ENCODE data around the gene PGGT1B. TPM values are rescaled to one million over a fixed set of nuclear protein-coding genes. Genes with fewer than 3 reads are reported as not detected.

Gene PGGT1B
- total and polyA plus RNA-seq, 12 donors = 2.0 to 31.7 (median 28.0) TPM

DNA sequence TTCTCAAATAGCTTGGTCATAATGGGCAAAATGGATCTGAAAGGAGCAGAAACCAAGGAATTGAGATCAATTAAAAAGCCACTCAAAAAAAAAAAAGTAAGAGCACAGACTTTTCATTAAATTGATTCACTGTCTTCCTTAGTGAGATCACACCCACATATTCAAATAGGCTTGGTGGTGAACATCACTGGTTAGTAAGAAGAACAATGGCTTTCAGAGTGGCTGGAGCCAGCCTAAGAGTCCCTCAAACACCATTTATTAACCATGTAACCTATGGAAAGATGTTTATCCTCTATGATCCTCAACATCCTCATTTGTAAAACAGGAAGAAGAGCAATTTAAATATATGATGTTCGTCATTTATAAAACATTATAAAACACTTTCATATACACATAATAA lies 21.3 kb upstream of the PGGT1B start:
- TF ChIP-seq, protein P1, sequence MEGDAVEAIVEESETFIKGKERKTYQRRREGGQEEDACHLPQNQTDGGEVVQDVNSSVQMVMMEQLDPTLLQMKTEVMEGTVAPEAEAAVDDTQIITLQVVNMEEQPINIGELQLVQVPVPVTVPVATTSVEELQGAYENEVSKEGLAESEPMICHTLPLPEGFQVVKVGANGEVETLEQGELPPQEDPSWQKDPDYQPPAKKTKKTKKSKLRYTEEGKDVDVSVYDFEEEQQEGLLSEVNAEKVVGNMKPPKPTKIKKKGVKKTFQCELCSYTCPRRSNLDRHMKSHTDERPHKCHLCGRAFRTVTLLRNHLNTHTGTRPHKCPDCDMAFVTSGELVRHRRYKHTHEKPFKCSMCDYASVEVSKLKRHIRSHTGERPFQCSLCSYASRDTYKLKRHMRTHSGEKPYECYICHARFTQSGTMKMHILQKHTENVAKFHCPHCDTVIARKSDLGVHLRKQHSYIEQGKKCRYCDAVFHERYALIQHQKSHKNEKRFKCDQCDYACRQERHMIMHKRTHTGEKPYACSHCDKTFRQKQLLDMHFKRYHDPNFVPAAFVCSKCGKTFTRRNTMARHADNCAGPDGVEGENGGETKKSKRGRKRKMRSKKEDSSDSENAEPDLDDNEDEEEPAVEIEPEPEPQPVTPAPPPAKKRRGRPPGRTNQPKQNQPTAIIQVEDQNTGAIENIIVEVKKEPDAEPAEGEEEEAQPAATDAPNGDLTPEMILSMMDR (IDR thresholded peaks at IDR 0.05) = no peak
- intact Hi-C loops (cut with DNase I) = no loop called here
- no peaks in the 10 kb centered on the region for H3K27me3 ChIP-seq

DNA sequence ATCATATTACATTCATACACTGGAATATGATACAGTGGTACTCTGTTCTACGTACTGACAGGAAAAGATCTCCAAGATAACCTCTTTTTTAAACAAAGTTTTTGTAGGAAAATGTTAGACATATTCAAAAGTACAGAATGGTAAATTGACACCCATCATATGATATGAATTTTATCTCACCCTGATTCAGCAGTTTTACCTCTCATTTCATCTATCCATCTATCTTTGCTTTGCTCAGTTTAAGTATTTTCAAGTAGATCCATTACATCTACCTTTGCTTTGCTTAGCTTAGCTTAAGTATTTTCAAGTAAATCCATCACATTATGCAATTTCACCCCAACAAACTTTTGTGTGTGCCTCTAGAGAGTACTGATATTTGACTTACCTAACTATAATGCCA lies 19.5 kb upstream of the PGGT1B start:
- ATAC-seq (no peak), DNase-seq (no peak)
- no peaks in the 10 kb centered on the region for H3K4me1 ChIP-seq
- H3K4me3 ChIP-seq = no peak overlapping the region
- no peaks in the 10 kb centered on the region for H3K27me3 ChIP-seq
- no peaks in the 10 kb centered on the region for H3K9me3 ChIP-seq
- H3K36me3 ChIP-seq = no peaks in the 10 kb centered on the region
- intact Hi-C loops (cut with DNase I) = no loop called here
- 91 to 97% methylated on average over 1 of the region's 1 CpG for WGBS, 2 donors
- no peak overlapping the region for H3K27ac ChIP-seq
- TF ChIP-seq, protein P1 (IDR thresholded peaks at IDR 0.05) = no peak

More for the DNA sequence above, 21.3 kb upstream of the PGGT1B start:
- Histone ChIP-seq H3K4me3 (no peak overlapping the region), H3K9me3 (no peaks in the 10 kb centered on the region), H3K4me1 (no peaks in the 10 kb centered on the region), H3K27ac (no peak overlapping the region), H3K36me3 (no peaks in the 10 kb centered on the region)
- ATAC-seq (no peak), DNase-seq (no peak)
- 93 to 97% methylated on average over 1 of the region's 1 CpG for WGBS, 2 donors

DNA sequence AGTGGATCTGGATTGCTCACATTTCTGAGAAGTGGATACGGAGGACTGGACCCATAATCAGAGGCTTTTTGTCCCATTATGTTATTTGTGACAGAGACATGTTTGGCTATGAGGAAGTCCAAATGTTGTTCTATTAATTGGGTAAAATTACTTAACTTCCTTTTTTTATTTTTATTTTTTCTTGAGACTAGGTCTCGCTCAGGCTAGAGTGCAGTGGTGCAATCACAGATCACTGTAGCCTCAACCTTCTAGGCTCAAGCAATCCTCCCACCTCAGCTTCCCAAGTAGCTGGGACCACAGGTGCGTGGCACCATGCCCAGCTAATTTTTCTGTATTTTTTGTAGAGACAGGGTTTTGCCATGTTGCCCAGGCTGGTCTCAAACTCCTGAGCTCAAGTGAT lies 11.9 kb upstream of the PGGT1B start:
- peaks cover 0 to 49% (median 11%) of the 10 kb centered on the region in 9 donors for H3K36me3 ChIP-seq

DNA sequence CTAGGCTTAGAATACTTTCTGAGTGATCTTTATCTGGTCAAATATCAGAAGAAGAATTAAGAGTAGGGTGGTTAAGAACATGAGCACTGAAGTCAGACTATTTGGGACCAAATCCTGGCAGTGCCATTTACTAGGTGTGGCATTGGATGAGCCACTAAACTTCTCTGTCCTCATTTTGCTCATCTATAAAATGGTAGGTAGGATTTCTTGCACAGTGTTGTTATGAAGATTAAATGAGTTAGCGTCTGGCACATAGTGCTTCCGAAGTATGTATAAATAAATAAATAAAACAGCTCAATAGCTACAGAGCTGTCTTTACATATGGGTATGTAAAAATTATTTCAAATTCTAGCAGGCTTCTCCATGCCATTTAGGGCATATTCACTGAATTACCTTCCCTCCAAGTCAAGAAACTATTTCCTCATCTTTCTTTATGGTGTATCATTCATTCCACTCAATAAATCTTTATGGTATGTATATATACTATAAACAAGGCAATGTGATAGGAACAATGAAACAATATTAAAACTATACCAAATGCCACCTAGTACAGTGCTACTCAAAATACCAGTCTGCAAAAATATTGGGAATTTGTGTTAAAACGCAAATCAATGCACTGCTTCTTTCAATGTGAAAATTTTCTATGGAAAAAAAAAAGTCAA lies 9.8 kb upstream of the PGGT1B start:
- Histone ChIP-seq H3K27ac (peak overlapping the region in 1 of 10 donors; percentile 49), H3K9me3 (no peaks in the 10 kb centered on the region), H3K4me1 (peaks cover 0 to 11% (median 0%) of the 10 kb centered on the region in 9 donors), H3K36me3 (peaks cover 0 to 69% (median 11%) of the 10 kb centered on the region in 9 donors), H3K4me3 (no peak overlapping the region), H3K27me3 (no peaks in the 10 kb centered on the region)
- intact Hi-C loops (cut with DNase I) = no loop called here
- TF ChIP-seq, protein P1 (IDR thresholded peaks at IDR 0.05) = no peak
- 83 to 87% methylated on average over 3 of the region's 3 CpGs for WGBS, 2 donors
- ATAC-seq = no peak
- DNase-seq = no peak

More for the DNA sequence above, 11.9 kb upstream of the PGGT1B start:
- no peak for DNase-seq
- no peak for ATAC-seq
- TF ChIP-seq, protein P1 (IDR thresholded peaks at IDR 0.05) = no peak
- peak overlapping the region in 1 of 10 donors; percentile 4 for H3K27ac ChIP-seq
- no peaks in the 10 kb centered on the region for H3K27me3 ChIP-seq
- intact Hi-C loops (cut with DNase I) = no loop called here
- H3K4me1 ChIP-seq = peaks cover 0 to 11% (median 0%) of the 10 kb centered on the region in 9 donors
- H3K4me3 ChIP-seq = no peak overlapping the region
- H3K9me3 ChIP-seq = no peaks in the 10 kb centered on the region
- WGBS, 2 donors = 90 to 91% methylated on average over 3 of the region's 3 CpGs

Measured in heart right ventricle (tissue), 16 donors.